ENCODE results near the gene CCDC33. TPM values are rescaled to one million over a fixed set of nuclear protein-coding genes. Genes with fewer than 3 reads are reported as not detected.

Gene CCDC33
- total and polyA plus RNA-seq, 2 donors (not counting 3 experiments of a cell fraction or from before 2014, with no cell fraction given), result not detected

- Histone ChIP-seq H3K27me3 (ENCODE audit: control insufficient read depth in 2 of 2, insufficient read depth in 2 of 2, low read length in 2 of 2) (peaks cover 0 to 3% of the 10 kb centered on the region in 2 experiments), H3K27ac (ENCODE audit: insufficient read depth, low read depth, low read length) (no peak within 1 kb of the TSS), H3K4me1 (ENCODE audit: control insufficient read depth, extremely low read depth, insufficient read depth, low read length) (peaks cover 3% of the 10 kb centered on the region), H4K20me1 (replicated peaks; ENCODE audit: control insufficient read depth, extremely low read depth, insufficient read depth, low read length) (no peaks in the 10 kb centered on the region), H2AFZ (ENCODE audit: low read depth, low read length) (no peak within 1 kb of the TSS), H3K9ac (replicated peaks; ENCODE audit: extremely low read depth, insufficient read depth, low read length) (no peak within 1 kb of the TSS), H3K36me3 (ENCODE audit: control insufficient read depth in 2 of 2, extremely low read depth in 1 of 2, insufficient read depth in 2 of 2, low read length in 2 of 2) (no peaks in the 10 kb centered on the region), H3K4me2 (ENCODE audit: insufficient read depth, low read length) (no peak within 1 kb of the TSS), H3K79me2 (ENCODE audit: control insufficient read depth, insufficient read depth, low read length) (no peaks in the 10 kb centered on the region), H3K9me1 (replicated peaks; ENCODE audit: control insufficient read depth, extremely low read depth, insufficient read depth, low read length) (no peaks in the 10 kb centered on the region), H3K9me3 (replicated peaks; ENCODE audit: control insufficient read depth, insufficient read depth, low read length) (no peaks in the 10 kb centered on the region), H3K4me3 (replicated peaks in 1 of 3; ENCODE audit: insufficient read depth in 1 of 3, low read depth in 1 of 3, low read length in 3 of 3) (no peak within 1 kb of the TSS)
- POLR2A ChIA-PET, result no interaction called here
- FAIRE-seq, result no peak
- no peak for DNase-seq (ENCODE audit: low read depth, low spot score)
- no peak for TF ChIP-seq FOS (IDR thresholded peaks at IDR 0.05; ENCODE audit: borderline replicate concordance, insufficient read depth, low read length)
- TF ChIP-seq MYC (IDR thresholded peaks at IDR 0.05; ENCODE audit: low read depth, low read length), result no peak
- no peak for TF ChIP-seq JUN (IDR thresholded peaks at IDR 0.05; ENCODE audit: borderline replicate concordance, insufficient read depth, insufficient read length, low read depth)
- TF ChIP-seq GATA2 (IDR thresholded peaks at IDR 0.05; ENCODE audit: insufficient read depth, insufficient read length, low read depth, low read length), result no peak
- no peak for TF ChIP-seq POLR2AphosphoS5 (IDR thresholded peaks at IDR 0.05; ENCODE audit: insufficient read depth, low read depth, low read length)
- no peak for TF ChIP-seq POLR2A (IDR thresholded peaks at IDR 0.05; ENCODE audit: low read depth, low read length)
- no peak for TF ChIP-seq EZH2 (IDR thresholded peaks at IDR 0.05; ENCODE audit: borderline replicate concordance, low read depth, low read length, severe bottlenecking)
- TF ChIP-seq CTCF (IDR thresholded peaks at IDR 0.05; ENCODE audit: extremely low read depth in 1 of 2, insufficient read depth in 1 of 2, low read depth in 1 of 2, low read length in 2 of 2), result no peak
- TF ChIP-seq MAX (IDR thresholded peaks at IDR 0.05; ENCODE audit: insufficient read depth, insufficient read length), result no peak
- no TSS peak for BruUV-seq (replicated peaks)
- dilution Hi-C loops (cut with MboI; ENCODE audit: extremely low pct_ligation_motif_present, low sequenced_read_pairs) (no loop called here), intact Hi-C loops (cut with micrococcal nuclease) (no loop called here)
- CTCF ChIA-PET, result no interaction called here
Observed at GRCh38 chr15:74202452-74203401, 33.4 kb upstream of the CCDC33 start, which contains the start of gene STRA6. Gene STRA6, minus strand, starts transcription at chr15:74202787. Its CDS starts 520 bp downstream, at chr15:74202267.

Data from endothelial cell of umbilical vein (primary cell).